ENCODE results near the gene ASXL3. TPM values are rescaled to one million over a fixed set of nuclear protein-coding genes. Genes with fewer than 3 reads are reported as not detected.

ASXL3 gene
- total and polyA plus RNA-seq, 2 donors (not counting 3 experiments of a cell fraction or from before 2014, with no cell fraction given) = 0.07 to 0.27 TPM

GRCh38 chr18:33744032-33744697 is 166.1 kb downstream of the ASXL3 start:
- Histone ChIP-seq H3K9me1 (replicated peaks; ENCODE audit: control insufficient read depth, extremely low read depth, insufficient read depth, low read length) (no peaks in the 10 kb centered on the region), H3K4me3 (replicated peaks in 1 of 3; ENCODE audit: insufficient read depth in 1 of 3, low read depth in 1 of 3, low read length in 3 of 3) (no peak overlapping the region), H3K79me2 (ENCODE audit: control insufficient read depth, insufficient read depth, low read length) (no peaks in the 10 kb centered on the region), H2AFZ (ENCODE audit: low read depth, low read length) (no peak overlapping the region), H3K9me3 (replicated peaks; ENCODE audit: control insufficient read depth, insufficient read depth, low read length) (no peaks in the 10 kb centered on the region), H4K20me1 (replicated peaks; ENCODE audit: control insufficient read depth, extremely low read depth, insufficient read depth, low read length) (no peaks in the 10 kb centered on the region), H3K9ac (replicated peaks; ENCODE audit: extremely low read depth, insufficient read depth, low read length) (no peak overlapping the region), H3K36me3 (ENCODE audit: control insufficient read depth in 2 of 2, extremely low read depth in 1 of 2, insufficient read depth in 2 of 2, low read length in 2 of 2) (no peaks in the 10 kb centered on the region), H3K4me2 (ENCODE audit: insufficient read depth, low read length) (no peak overlapping the region), H3K27ac (ENCODE audit: insufficient read depth, low read depth, low read length) (no peak overlapping the region), H3K4me1 (ENCODE audit: control insufficient read depth, extremely low read depth, insufficient read depth, low read length) (no peaks in the 10 kb centered on the region), H3K27me3 (ENCODE audit: control insufficient read depth in 2 of 2, insufficient read depth in 2 of 2, low read length in 2 of 2) (no peaks in the 10 kb centered on the region)
- intact Hi-C loops (cut with micrococcal nuclease) (no loop called here), dilution Hi-C loops (cut with MboI; ENCODE audit: extremely low pct_ligation_motif_present, low sequenced_read_pairs) (no loop called here)
- TF ChIP-seq, protein P1, sequence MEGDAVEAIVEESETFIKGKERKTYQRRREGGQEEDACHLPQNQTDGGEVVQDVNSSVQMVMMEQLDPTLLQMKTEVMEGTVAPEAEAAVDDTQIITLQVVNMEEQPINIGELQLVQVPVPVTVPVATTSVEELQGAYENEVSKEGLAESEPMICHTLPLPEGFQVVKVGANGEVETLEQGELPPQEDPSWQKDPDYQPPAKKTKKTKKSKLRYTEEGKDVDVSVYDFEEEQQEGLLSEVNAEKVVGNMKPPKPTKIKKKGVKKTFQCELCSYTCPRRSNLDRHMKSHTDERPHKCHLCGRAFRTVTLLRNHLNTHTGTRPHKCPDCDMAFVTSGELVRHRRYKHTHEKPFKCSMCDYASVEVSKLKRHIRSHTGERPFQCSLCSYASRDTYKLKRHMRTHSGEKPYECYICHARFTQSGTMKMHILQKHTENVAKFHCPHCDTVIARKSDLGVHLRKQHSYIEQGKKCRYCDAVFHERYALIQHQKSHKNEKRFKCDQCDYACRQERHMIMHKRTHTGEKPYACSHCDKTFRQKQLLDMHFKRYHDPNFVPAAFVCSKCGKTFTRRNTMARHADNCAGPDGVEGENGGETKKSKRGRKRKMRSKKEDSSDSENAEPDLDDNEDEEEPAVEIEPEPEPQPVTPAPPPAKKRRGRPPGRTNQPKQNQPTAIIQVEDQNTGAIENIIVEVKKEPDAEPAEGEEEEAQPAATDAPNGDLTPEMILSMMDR (IDR thresholded peaks at IDR 0.05; ENCODE audit: extremely low read depth in 1 of 2, insufficient read depth in 1 of 2, low read depth in 1 of 2, low read length in 2 of 2) = no peak
- TF ChIP-seq FOS (IDR thresholded peaks at IDR 0.05; ENCODE audit: borderline replicate concordance, insufficient read depth, low read length) (no peak), JUN (IDR thresholded peaks at IDR 0.05; ENCODE audit: borderline replicate concordance, insufficient read depth, insufficient read length, low read depth) (no peak), POLR2A (IDR thresholded peaks at IDR 0.05; ENCODE audit: low read depth, low read length) (no peak), GATA2 (IDR thresholded peaks at IDR 0.05; ENCODE audit: insufficient read depth, insufficient read length, low read depth, low read length) (no peak), POLR2AphosphoS5 (IDR thresholded peaks at IDR 0.05; ENCODE audit: insufficient read depth, low read depth, low read length) (no peak), MAX (IDR thresholded peaks at IDR 0.05; ENCODE audit: insufficient read depth, insufficient read length) (no peak), MYC (IDR thresholded peaks at IDR 0.05; ENCODE audit: low read depth, low read length) (no peak), EZH2 (IDR thresholded peaks at IDR 0.05; ENCODE audit: borderline replicate concordance, low read depth, low read length, severe bottlenecking) (no peak)
- FAIRE-seq = no peak
- POLR2A ChIA-PET = no interaction called here
- CTCF ChIA-PET = no interaction called here
- DNase-seq (ENCODE audit: low read depth, low spot score) = no peak
- no TSS peak for BruUV-seq (replicated peaks)
